HG02759 (cell line): ENCODE measurements around the gene MDM1.

Source experiments
- ATAC-seq: cut with Tn5 transposase; IDR thresholded peaks from one replicate; pipeline ENCODE4 v1.9.1; 2021; ENCODE audit warnings: mild to moderate bottlenecking, moderate library complexity; ENCODE audit not compliant: unreplicated experiment

MDM1 gene

GRCh38 chr12:68279227-68280054, 52.7 kb downstream of the MDM1 start:
- ATAC-seq = no peak

DNA sequence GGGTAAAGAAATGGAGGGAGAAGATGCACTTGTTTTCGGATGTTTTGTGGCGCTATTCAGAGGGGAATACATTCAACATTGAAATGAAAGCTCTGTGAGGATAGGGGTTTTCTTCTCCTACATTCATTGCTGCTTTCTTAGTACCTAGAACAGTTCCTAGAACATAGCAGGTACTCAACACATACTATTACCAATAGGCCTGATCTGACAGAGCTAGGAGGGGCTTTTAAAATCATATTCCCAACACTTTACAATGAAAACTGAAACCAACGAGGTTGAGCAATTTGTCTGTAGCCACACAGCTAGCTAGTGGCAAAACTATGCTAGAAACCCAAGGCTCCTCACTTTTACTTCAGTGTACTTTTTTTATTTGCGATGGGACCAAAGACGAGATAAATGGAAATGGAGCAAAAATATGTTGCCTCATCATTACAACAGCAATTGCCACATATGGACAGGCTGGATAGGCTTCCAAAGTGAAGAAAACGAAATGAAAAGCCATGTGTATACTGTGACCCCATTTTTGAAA, 55.7 kb downstream of the MDM1 start:
- ATAC-seq = no peak

- no peak for ATAC-seq
These were observed 59.4 kb downstream of the MDM1 start for GRCh38 chr12:68272732-68273131.

DNA sequence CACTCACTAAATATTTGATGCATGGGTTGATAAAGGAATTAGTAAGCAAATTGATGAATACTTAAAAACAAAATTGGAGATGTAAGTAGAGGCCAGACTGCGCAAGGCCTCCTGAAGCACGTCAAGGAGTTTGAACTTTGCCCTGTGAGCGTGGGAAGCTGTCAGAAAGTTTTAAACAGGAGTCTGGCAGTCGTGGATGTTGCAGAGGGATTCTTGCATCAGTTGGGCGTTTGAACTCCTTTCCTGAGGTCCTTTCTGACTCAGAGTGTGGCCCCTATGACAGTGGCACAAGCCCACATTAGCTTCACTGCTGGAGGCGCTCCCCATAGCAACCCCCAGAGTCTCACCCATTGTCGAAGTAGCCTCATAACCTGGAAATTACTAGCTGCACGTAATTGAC, 60.8 kb downstream of the MDM1 start:
- ATAC-seq = no peak

DNA sequence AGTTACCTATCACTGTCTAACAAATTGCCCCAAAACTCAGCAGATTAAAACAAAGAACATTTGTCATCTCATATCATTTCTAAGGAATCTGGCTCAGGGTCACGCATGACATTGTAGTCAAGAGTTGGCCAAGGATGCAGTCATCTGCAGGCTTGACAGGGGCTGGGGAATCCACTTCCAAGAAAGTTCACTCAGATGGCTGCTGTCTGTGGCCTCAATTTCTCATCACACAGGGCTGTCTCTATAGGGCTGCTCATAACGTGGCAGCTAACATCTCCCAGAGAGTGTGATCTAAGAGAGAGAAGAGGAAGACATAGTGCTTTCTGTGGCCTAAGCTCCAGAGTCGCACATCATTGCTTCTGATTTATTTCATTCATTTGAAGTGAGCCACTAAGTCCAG, 61.8 kb downstream of the MDM1 start:
- ATAC-seq = no peak

- ATAC-seq = no peak
These were observed 62.4 kb downstream of the MDM1 start for GRCh38 chr12:68269779-68270178.

DNA sequence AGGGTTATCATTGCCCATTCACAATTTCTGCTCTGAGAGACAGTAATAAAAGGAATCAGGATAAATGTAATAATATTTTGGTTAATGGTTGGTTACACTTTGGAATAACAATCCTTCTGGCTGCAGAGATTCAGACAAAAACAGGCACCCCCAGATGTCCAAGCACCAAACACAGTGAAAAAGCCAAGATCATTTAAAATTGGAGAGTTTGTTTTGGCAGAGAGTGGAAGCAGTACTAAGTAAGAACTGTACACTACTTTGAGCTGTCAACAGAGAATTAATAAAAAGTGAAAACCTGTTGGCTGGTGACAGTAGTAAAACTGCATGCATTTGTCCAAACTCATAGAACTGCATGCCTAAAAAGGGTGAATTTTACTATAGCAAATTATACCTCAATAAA, 63.2 kb downstream of the MDM1 start:
- no peak for ATAC-seq

GRCh38 chr12:68267892-68268396, 64.2 kb downstream of the MDM1 start:
- no peak for ATAC-seq

- ATAC-seq = no peak
These were observed 67.3 kb downstream of the MDM1 start for GRCh38 chr12:68264857-68265256.

DNA sequence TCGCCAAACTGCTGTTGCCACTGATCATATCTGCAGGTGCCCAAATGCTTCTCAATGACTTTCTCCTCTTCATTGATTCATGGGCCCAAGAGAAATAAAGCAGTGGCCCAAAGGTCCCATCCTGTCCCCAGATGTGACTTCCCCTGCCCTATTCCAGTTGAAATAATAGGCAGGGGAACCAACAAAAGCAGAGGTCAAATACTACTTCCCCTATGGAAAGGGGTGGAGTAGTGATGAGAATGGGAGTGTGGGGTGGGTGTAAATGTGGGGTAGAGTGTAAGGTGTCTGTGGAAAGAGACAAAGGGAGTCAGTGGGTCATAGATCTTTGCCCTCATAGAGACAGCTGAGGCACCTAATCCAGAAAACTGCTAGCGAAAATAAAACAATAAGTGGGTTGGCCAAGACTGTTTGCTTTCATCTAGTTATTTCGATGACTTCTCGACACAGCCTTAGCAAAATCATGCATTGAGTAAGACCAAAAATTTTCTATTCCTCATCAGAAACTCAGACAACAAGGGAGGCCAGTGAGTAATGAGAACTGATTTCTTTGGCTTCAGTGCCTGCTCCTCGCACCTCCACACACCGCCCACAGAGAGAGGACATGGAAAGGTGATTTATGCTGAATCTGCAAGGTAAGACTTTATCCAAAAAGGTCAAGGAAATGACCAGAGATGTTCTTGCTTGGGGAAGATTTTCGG, 67.9 kb downstream of the MDM1 start:
- no peak for ATAC-seq

DNA sequence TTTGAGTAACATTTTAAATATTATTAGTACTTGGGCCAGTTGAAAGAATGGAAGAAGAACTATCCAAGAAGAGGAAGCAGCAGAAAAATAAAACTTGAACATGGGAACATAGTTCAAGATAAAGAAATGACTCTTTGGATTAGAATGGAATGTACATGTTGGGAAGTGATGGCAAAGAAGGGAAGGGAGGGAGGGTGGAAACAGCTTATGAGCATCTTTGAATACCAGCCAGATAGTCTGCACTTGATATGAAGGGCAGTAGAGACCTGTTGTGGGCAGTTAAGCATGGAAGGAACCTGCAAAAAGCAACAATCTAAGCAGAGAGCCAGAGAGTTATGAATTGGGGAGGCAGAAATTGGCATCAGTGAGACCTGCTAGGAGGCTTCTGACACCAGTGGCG, 68.8 kb downstream of the MDM1 start:
- ATAC-seq = no peak

- no peak for ATAC-seq
These were observed 70.3 kb downstream of the MDM1 start for GRCh38 chr12:68261896-68262295.

DNA sequence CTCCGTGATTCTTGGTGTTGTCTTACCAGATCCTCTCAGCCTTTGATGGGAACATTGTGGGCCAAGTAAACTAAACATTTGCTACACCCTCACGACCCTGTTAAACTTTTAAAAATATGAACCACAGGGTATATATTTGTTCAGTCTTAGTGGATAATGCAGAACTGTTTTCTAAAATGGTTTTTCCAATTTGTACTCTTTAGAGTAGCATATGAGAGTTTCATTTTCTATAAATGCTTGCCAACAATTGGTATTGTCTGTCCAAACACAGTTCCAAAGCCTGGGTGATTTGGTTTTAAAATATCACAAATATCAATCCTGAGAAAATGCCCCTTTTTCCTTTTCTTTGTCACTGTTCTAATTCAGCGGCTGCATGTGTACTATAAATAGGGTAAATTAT, 72.0 kb downstream of the MDM1 start:
- ATAC-seq = no peak

DNA sequence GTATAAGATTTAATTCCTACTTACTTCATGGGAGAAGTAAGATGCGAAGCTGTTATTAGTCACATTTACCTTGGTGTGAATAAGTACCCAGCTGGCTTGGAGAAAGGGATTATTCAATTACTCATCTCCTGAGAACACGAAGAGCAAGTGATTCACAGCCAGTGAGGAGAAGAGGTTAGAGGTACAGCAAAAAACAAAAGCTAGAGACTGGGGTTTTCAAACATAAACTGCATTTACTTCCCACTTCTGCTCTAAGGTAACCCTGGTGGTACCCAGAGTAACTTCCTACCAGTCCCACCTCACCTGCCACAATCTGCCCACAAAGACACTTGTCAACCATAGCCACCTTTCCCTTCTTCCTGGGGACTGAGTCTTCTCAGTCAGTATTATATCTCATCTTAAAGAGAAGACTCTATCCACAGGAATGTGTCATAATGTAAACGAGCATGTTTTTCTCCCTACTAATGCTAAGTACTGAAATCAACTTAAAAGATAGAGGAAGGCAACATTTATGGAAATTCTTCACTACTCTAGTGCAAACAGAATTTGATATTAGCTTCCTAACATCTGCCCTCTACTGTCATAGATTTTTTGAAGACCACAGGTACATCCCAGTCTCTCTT, 72.7 kb downstream of the MDM1 start:
- ATAC-seq = no peak

DNA sequence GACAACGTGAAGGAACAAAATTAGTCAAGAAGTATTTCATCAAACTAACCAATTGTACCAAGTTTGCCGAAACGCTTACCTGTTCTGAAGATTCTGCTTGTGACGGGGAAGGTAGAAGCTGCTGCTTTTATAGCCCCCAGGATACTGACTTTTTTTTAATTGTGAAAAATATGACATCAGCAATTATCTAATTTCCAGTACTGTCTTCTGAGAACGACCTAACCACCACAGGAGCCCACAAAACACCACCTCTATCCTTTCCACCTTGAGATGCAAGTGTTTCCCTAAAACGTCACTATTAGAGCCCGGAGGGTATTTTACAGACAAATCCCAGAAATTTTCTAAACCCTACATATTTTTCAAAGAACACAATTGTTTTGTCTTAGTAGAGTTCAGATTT, 78.7 kb downstream of the MDM1 start, which contains the start of gene IL22:
Gene IL22, minus strand, starts transcription at position 101 of the 400 bp plus-strand sequence. CDS start 156 bp downstream, outside the sequence.
- no peak for ATAC-seq

GRCh38 chr12:68252077-68252476, 80.1 kb downstream of the MDM1 start:
- ATAC-seq = no peak

DNA sequence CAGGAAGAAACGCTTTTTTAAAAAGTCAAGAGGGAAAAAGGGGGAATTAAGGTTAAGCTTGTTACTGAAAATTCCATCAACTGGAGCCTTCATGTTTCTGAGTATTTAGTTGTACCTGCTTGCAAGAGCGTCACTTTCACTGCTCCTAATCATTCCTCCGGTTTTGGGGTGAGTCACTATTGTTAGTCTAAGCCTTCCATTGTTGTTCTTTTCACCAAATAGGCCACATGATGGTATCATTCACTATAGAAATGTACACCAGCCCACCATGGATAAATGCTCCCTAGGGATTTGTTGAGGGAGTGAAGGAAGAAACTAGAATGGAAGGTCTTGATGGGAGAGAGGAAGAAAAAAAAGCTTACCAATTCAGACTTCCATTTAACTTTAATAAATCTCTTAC, 81.7 kb downstream of the MDM1 start:
- no peak for ATAC-seq

DNA sequence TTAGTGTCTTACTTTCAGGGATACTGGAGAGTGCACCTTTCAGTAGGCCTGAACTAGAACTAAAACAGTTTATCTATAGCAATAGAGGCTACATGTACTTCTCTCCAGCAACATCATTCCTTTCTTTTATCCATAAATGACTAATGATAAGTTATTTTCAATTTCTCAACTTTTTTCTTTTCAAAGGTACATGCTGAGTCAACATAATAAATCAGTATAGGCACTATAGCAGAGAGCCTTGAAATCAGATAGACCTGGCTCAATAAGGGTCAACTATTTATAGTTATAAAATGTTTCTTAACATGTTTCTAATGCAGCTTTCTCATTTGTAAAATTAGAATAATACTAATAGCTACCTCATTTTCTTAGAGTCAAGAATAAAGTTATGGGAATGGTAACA, 84.4 kb downstream of the MDM1 start:
- no peak for ATAC-seq

GRCh38 chr12:68246350-68246749, 85.8 kb downstream of the MDM1 start:
- ATAC-seq = no peak

GRCh38 chr12:68245180-68246021, 86.8 kb downstream of the MDM1 start:
- no peak for ATAC-seq
